Transverse colon (tissue), 4 donors: Measurements from ENCODE around the gene LPCAT4. TPM values are rescaled to one million over a fixed set of nuclear protein-coding genes. Genes with fewer than 3 reads are reported as not detected.
"Not testable (repeated sequence)": the region's sequence is repeated elsewhere in the genome, so short reads cannot be mapped to it uniquely, and the experiment has no call there.

Source experiments
- DNase-seq: peaks from one replicate; pipeline ENCODE4 v3.0.0-alpha.2; 2019
- H3K27ac ChIP-seq, 4 donors: fragments of 200-600 bp; sonication (generic); 2 replicates each; pipeline ENCODE4 v1.5.1; 2016 to 2018; ENCODE audit warnings: inconsistent platforms in 4 of 4
- H3K27me3 ChIP-seq: fragments of 200-600 bp; sonication (generic); 2 replicates; pipeline ENCODE4 v1.5.1; 2017; ENCODE audit warnings: inconsistent platforms
- H3K36me3 ChIP-seq, 4 donors: fragments of 200-600 bp; sonication (generic); 2 replicates each; pipeline ENCODE4 v1.5.1; 2017 to 2019; ENCODE audit warnings: inconsistent platforms in 4 of 4
- H3K4me1 ChIP-seq, 4 donors: fragments of 200-600 bp; sonication (generic); 2 replicates each; pipeline ENCODE4 v1.5.1; 2017 to 2020; ENCODE audit warnings: inconsistent platforms in 4 of 4
- H3K4me3 ChIP-seq, 4 donors: fragments of 200-600 bp; sonication (generic); 1 replicate in 1 of 4; 2 replicates in 3 of 4; pipeline versions ENCODE4 v1.5.1 to v1.6.1; 2017 to 2019; ENCODE audit warnings: inconsistent platforms in 4 of 4
- H3K9me3 ChIP-seq, 2 donors: fragments of 200-600 bp; sonication (generic); 2 replicates each; pipeline ENCODE4 v1.5.1; 2017 to 2019; ENCODE audit warnings: inconsistent platforms in 2 of 2
- EP300 ChIP-seq: sonication (generic); formaldehyde crosslinking; IDR thresholded peaks from one replicate; pipeline ENCODE4 v1.6.1; 2017; ENCODE audit warnings: antibody characterized with exemption, low read depth
- POLR2A ChIP-seq: fragments of 450-650 bp; IDR thresholded peaks from one replicate; pipeline ENCODE4 v1.6.1; 2016; ENCODE audit warnings: antibody characterized with exemption, mild to moderate bottlenecking, moderate library complexity
- POLR2AphosphoS5 ChIP-seq, 3 donors: sonication (generic); formaldehyde crosslinking; IDR thresholded peaks; one replicate each; pipeline ENCODE4 v1.6.1; 2016; ENCODE audit warnings: antibody characterized with exemption in 3 of 3
- WGBS, 2 donors: methylation state at CpG; one replicate each; pipeline ENCODE4 v1.1.5; 2018; ENCODE audit warnings: low coverage in 1 of 2; 5-methylcytosine and 5-hydroxymethylcytosine counted together
- in situ Hi-C, 4 donors: fragments of 200-750 bp; cut with MboI; loops; one replicate each; pipeline versions ENCODE4 v1.15.0 to v1.15.1; 2017; ENCODE audit warnings: low sequenced_read_pairs in 3 of 4, low pct_ligation_motif_present in 1 of 4, low pct_unique_long_range_greater_than_20kb in 1 of 4
- intact Hi-C: fragments of 100-400 bp; cut with DNase I; formaldehyde crosslinking; loops from one replicate; pipeline ENCODE4 v1.15.1; 2023; ENCODE audit warnings: low total_unique reads
- total RNA-seq, 4 donors: library from RNA; depleted of rRNA; stranded (reverse); fragments of >200 nt; gene quantifications; one replicate each; pipeline ENCODE4 v1.1.0, GENCODE V29; 2016
- TF ChIP-seq, protein P1 (sequence below), 5 experiments: fragments of 200-600 bp in 3 of 5; fragments of 450-650 bp in 2 of 5; sonication (generic) in 3 of 5; IDR thresholded peaks; 1 replicate in 2 of 5; 2 replicates in 3 of 5; pipeline ENCODE4 v1.5.1; 2016 to 2017; ENCODE audit warnings: antibody characterized with exemption in 5 of 5, inconsistent platforms in 3 of 5, mild to moderate bottlenecking in 2 of 5, moderate library complexity in 1 of 5

LPCAT4 gene, protein sequence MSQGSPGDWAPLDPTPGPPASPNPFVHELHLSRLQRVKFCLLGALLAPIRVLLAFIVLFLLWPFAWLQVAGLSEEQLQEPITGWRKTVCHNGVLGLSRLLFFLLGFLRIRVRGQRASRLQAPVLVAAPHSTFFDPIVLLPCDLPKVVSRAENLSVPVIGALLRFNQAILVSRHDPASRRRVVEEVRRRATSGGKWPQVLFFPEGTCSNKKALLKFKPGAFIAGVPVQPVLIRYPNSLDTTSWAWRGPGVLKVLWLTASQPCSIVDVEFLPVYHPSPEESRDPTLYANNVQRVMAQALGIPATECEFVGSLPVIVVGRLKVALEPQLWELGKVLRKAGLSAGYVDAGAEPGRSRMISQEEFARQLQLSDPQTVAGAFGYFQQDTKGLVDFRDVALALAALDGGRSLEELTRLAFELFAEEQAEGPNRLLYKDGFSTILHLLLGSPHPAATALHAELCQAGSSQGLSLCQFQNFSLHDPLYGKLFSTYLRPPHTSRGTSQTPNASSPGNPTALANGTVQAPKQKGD
- total RNA-seq = 100 to 1,000 TPM; 109 to 380 (median 143) TPM

GRCh38 chr15:34367101-34368081 lies at the start of gene LPCAT4:
LPCAT4 (minus strand) TSS chr15:34367196; CDS start chr15:34367100, 96 bp downstream.
- TF ChIP-seq, protein P1, sequence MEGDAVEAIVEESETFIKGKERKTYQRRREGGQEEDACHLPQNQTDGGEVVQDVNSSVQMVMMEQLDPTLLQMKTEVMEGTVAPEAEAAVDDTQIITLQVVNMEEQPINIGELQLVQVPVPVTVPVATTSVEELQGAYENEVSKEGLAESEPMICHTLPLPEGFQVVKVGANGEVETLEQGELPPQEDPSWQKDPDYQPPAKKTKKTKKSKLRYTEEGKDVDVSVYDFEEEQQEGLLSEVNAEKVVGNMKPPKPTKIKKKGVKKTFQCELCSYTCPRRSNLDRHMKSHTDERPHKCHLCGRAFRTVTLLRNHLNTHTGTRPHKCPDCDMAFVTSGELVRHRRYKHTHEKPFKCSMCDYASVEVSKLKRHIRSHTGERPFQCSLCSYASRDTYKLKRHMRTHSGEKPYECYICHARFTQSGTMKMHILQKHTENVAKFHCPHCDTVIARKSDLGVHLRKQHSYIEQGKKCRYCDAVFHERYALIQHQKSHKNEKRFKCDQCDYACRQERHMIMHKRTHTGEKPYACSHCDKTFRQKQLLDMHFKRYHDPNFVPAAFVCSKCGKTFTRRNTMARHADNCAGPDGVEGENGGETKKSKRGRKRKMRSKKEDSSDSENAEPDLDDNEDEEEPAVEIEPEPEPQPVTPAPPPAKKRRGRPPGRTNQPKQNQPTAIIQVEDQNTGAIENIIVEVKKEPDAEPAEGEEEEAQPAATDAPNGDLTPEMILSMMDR (IDR thresholded peaks at IDR 0.05) = peak; percentile 96 to 99 (median 97)
- TF ChIP-seq POLR2A (peak; percentile 91), POLR2AphosphoS5 (IDR thresholded peaks at IDR 0.05) (peak; percentile 23 to 85 (median 79)), EP300 (no peak)
- peaks cover 5 to 49% (median 36%) of the 10 kb centered on the region in 4 donors for H3K4me1 ChIP-seq
- DNase-seq = peak; percentile 94
- in situ Hi-C loops = loop anchor here (10.0 to 25.0 kb wide), 4 partner anchors 123 to 280 kb away; partner anchors contain the start of genes EMC4 (in 1 of the 4), EMC7 (in 1 of the 4) and PGBD4 (in 1 of the 4)
- intact Hi-C loops = loop anchor here (10.0 kb wide), 1 partner anchor 123 kb away; no protein-coding TSS in a partner anchor
- H3K36me3 ChIP-seq = no peaks in the 10 kb centered on the region
- WGBS, 2 donors = 0% methylated on average over 58 of the region's 80 CpGs; no CpG with 5 or more reads in 1 of the 2 donors
- no peaks in the 10 kb centered on the region for H3K27me3 ChIP-seq
- H3K9me3 ChIP-seq = no peaks in the 10 kb centered on the region
- H3K27ac ChIP-seq = peak within 1 kb of the TSS; percentile 98 to 100 (median 99)
- peak within 1 kb of the TSS; percentile 72 to 95 (median 92) for H3K4me3 ChIP-seq

DNA sequence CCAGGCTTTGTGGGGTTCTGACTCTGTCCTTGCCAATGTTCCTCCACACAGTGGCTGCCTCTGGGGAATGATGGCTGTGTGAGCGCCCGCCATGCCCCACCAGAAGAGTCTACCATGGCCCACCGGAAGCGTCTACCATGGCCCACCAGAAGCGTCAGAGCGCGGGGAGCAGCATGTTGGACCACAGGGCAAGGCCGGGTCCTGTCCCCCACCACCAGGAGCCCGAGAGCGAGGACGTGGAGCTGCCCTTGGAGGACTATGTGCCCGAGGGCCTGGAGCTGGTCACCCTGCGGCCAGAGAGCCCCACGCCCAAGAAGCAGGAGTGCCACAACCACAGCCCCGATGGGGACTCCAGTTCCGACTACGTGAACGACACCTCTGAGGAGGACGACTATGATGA lies 42.5 kb upstream of the LPCAT4 start:
- H3K36me3 ChIP-seq, H3K27me3 ChIP-seq, intact Hi-C loops, H3K27ac ChIP-seq, H3K4me1 ChIP-seq, H3K9me3 ChIP-seq, H3K4me3 ChIP-seq, in situ Hi-C loops, DNase-seq: not testable (repeated sequence)
- WGBS, 2 donors = 87% methylated on average over 10 of the region's 19 CpGs; no CpG with 5 or more reads in 1 of the 2 donors

DNA sequence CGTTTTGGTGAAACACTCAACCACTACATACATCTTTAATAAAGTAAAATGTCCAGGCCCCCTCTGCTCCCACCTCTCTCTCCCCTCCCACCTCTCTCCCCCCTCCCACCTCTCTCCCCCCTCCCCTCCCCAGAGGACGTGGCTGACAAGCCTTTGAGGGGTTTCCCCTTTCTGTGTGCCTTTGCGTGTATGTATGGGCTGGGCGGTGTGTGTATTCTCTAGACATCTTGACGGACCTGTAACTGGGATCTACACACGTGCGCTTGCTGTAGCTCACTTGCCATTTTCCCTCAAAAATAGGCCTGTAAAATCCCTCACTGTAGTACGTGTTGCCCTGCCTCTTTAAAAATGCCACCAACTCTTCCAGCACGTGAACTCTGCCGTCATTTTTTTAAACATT lies 42.0 kb upstream of the LPCAT4 start:
- DNase-seq, H3K36me3 ChIP-seq, H3K4me1 ChIP-seq, H3K9me3 ChIP-seq, in situ Hi-C loops, intact Hi-C loops, H3K4me3 ChIP-seq, H3K27ac ChIP-seq, H3K27me3 ChIP-seq: not testable (repeated sequence)
- no CpG with 5 or more reads among the region's 10 CpGs for WGBS, 2 donors

- H3K9me3 ChIP-seq, intact Hi-C loops, H3K27ac ChIP-seq, DNase-seq, H3K27me3 ChIP-seq, in situ Hi-C loops, H3K4me1 ChIP-seq, H3K36me3 ChIP-seq, H3K4me3 ChIP-seq: not testable (repeated sequence)
- WGBS, 2 donors = no CpG with 5 or more reads among the region's 3 CpGs
These were observed 36.9 kb upstream of the LPCAT4 start for GRCh38 chr15:34403899-34404298.

GRCh38 chr15:34403160-34403598 lies 36.2 kb upstream of the LPCAT4 start:
- H3K36me3 ChIP-seq = not testable (repeated sequence)
- 86 to 88% methylated on average over 1 to 2 of the region's 4 CpGs for WGBS, 2 donors

GRCh38 chr15:34397637-34398259 lies 30.8 kb upstream of the LPCAT4 start:
- H3K9me3 ChIP-seq, H3K36me3 ChIP-seq, H3K4me3 ChIP-seq, intact Hi-C loops, in situ Hi-C loops, H3K4me1 ChIP-seq, H3K27ac ChIP-seq, DNase-seq, H3K27me3 ChIP-seq: not testable (repeated sequence)
- WGBS, 2 donors = 47% methylated on average over 3 of the region's 6 CpGs; no CpG with 5 or more reads in 1 of the 2 donors

More at GRCh38 chr15:34403160-34403598, 36.2 kb upstream of the LPCAT4 start:
- H3K9me3 ChIP-seq, in situ Hi-C loops, H3K4me3 ChIP-seq, H3K27me3 ChIP-seq, H3K4me1 ChIP-seq, intact Hi-C loops, H3K27ac ChIP-seq, DNase-seq: not testable (repeated sequence)

GRCh38 chr15:34392981-34393380 lies 26.0 kb upstream of the LPCAT4 start:
- H3K36me3 ChIP-seq, in situ Hi-C loops, intact Hi-C loops, H3K9me3 ChIP-seq, H3K4me3 ChIP-seq, H3K27ac ChIP-seq, H3K4me1 ChIP-seq, H3K27me3 ChIP-seq, DNase-seq: not testable (repeated sequence)
- no CpG with 5 or more reads among the region's 2 CpGs for WGBS, 2 donors

DNA sequence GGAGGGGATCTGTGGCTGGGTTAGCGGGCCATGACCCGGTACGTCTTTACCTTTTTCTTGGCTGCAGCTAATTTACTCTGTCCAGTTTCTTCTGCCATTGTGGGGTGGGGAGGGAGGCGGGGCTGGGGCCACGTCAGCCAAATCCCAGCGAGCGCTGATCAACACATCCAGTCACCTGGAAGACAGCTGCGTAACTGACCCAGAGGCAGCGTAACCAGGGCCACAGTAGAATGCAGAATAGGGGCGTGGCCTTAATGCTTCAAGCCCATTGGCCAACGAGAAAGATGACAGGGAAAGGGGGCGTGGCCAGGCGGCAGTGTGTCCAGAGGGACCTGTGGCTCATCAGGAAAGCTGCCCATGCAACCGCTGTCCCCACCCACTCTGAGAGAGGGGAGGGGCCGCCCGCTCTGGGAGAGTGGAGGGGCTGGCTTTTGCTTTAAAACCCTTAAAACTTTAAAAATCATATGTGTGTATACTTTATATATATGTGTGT lies 22.6 kb upstream of the LPCAT4 start:
- H3K4me1 ChIP-seq, H3K27ac ChIP-seq, H3K4me3 ChIP-seq, intact Hi-C loops, H3K9me3 ChIP-seq, H3K36me3 ChIP-seq, H3K27me3 ChIP-seq, in situ Hi-C loops, DNase-seq: not testable (repeated sequence)
- WGBS, 2 donors = no CpG with 5 or more reads among the region's 16 CpGs
